CD14-positive monocyte (primary cell): ENCODE data around the gene BRMS1L. TPM values are rescaled to one million over a fixed set of nuclear protein-coding genes. Genes with fewer than 3 reads are reported as not detected.

Experiments
- DNase-seq, 3 donors: peaks; one replicate each; pipeline ENCODE4 v3.0.0-alpha.2; 2011 to 2022
- H2AFZ ChIP-seq: 2 replicates; pipeline ENCODE4 v1.6.0; 2012; ENCODE audit warnings: mild to moderate bottlenecking, low read depth, low read length, inconsistent platforms; ENCODE audit not compliant: insufficient read depth, poor library complexity, severe bottlenecking
- H3K27ac ChIP-seq, 2 donors: 1 replicate in 1 of 2; 2 replicates in 1 of 2; pipeline ENCODE4 v1.5.1; 2012 to 2013; ENCODE audit warnings: low read length in 2 of 2, control low read depth in 1 of 2, inconsistent platforms in 1 of 2, low read depth in 1 of 2, mild to moderate bottlenecking in 1 of 2
- H3K27me3 ChIP-seq, 2 donors: one replicate each; pipeline versions ENCODE4 v1.6.0 to v1.6.1; 2011 to 2013; ENCODE audit warnings: low read length in 2 of 2; ENCODE audit not compliant: control insufficient read depth in 2 of 2, insufficient read depth in 2 of 2
- H3K36me3 ChIP-seq, 2 donors: replicated peaks in 1 of 2; 1 replicate in 1 of 2; 2 replicates in 1 of 2; pipeline versions ENCODE4 v1.5.1 to v1.6.1; 2012 to 2013; ENCODE audit warnings: low read length in 2 of 2, control low read depth in 1 of 2, inconsistent platforms in 1 of 2, mild to moderate bottlenecking in 1 of 2; ENCODE audit not compliant: insufficient read depth in 2 of 2, control insufficient read depth in 1 of 2
- H3K4me1 ChIP-seq, 2 donors: 1 replicate in 1 of 2; 2 replicates in 1 of 2; pipeline versions ENCODE4 v1.5.1 to v1.6.1; 2012 to 2013; ENCODE audit warnings: low read length in 2 of 2, control low read depth in 1 of 2, inconsistent platforms in 1 of 2, mild to moderate bottlenecking in 1 of 2, moderate library complexity in 1 of 2; ENCODE audit not compliant: insufficient read depth in 2 of 2, control insufficient read depth in 1 of 2
- H3K4me2 ChIP-seq: replicated peaks from 2 replicates; pipeline ENCODE3; 2012; ENCODE audit warnings: low read length, moderate library complexity, mild to moderate bottlenecking; ENCODE audit not compliant: poor library complexity, severe bottlenecking; ENCODE audit errors: extremely low read depth
- H3K4me3 ChIP-seq, 3 experiments: fragments of 200-600 bp in 1 of 3; sonication (generic) in 1 of 3; replicated peaks in 1 of 3; 1 replicate in 2 of 3; 2 replicates in 1 of 3; pipeline ENCODE4 v1.5.1; 2011 to 2013; ENCODE audit warnings: low read length in 3 of 3, mild to moderate bottlenecking in 3 of 3, control low read depth in 2 of 3, low read depth in 2 of 3, inconsistent platforms in 1 of 3, moderate library complexity in 1 of 3
- H3K79me2 ChIP-seq: 2 replicates; pipeline ENCODE4 v1.6.0; 2012; ENCODE audit warnings: mild to moderate bottlenecking, control low read depth, inconsistent platforms, low read length, moderate library complexity; ENCODE audit not compliant: insufficient read depth
- H3K9ac ChIP-seq: 2 replicates; pipeline ENCODE4 v1.6.0; 2017; ENCODE audit warnings: low read length, mild to moderate bottlenecking; ENCODE audit not compliant: insufficient read depth, poor library complexity, severe bottlenecking
- H3K9me3 ChIP-seq, 2 donors: replicated peaks in 1 of 2; 1 replicate in 1 of 2; 2 replicates in 1 of 2; pipeline versions ENCODE4 v1.5.1 to v1.6.1; 2012 to 2013; ENCODE audit warnings: low read length in 2 of 2, control low read depth in 1 of 2; ENCODE audit not compliant: control insufficient read depth in 1 of 2, insufficient read depth in 1 of 2
- H4K20me1 ChIP-seq: 2 replicates; pipeline ENCODE4 v1.6.0; 2012; ENCODE audit warnings: mild to moderate bottlenecking, low read length, control low read depth, moderate library complexity; ENCODE audit not compliant: insufficient read depth
- H3K27ac Mint-ChIP-seq, 7 donors: one replicate each; pipeline ENCODE4 v1.8.0; 2020; ENCODE audit warnings: mild to moderate bottlenecking in 7 of 7, mixed read lengths in 7 of 7, moderate library complexity in 6 of 7, inconsistent platforms in 2 of 7
- H3K27me3 Mint-ChIP-seq, 3 donors: one replicate each; pipeline ENCODE4 v1.8.0; 2021 to 2022; ENCODE audit warnings: low read depth in 3 of 3, mild to moderate bottlenecking in 3 of 3, mixed read lengths in 3 of 3, moderate library complexity in 3 of 3, inconsistent platforms in 1 of 3
- H3K36me3 Mint-ChIP-seq, 2 donors: one replicate each; pipeline ENCODE4 v1.8.0; 2020; ENCODE audit warnings: mixed read lengths in 2 of 2, inconsistent platforms in 1 of 2, mild to moderate bottlenecking in 1 of 2
- H3K4me1 Mint-ChIP-seq: one replicate; pipeline ENCODE4 v1.8.0; 2020; ENCODE audit warnings: mild to moderate bottlenecking, mixed read lengths
- H3K4me3 Mint-ChIP-seq, 2 donors: one replicate each; pipeline ENCODE4 v1.8.0; 2020; ENCODE audit warnings: mild to moderate bottlenecking in 2 of 2, mixed read lengths in 2 of 2, moderate library complexity in 1 of 2
- H3K9me3 Mint-ChIP-seq, 7 donors: one replicate each; pipeline ENCODE4 v1.8.0; 2020 to 2022; ENCODE audit warnings: mixed read lengths in 7 of 7, mild to moderate bottlenecking in 6 of 7, moderate library complexity in 6 of 7, inconsistent platforms in 2 of 7
- WGBS: methylation state at CpG from one replicate; pipeline ENCODE4 v1.1.5; 2013; ENCODE audit warnings: missing lambda C conversion rate; ENCODE audit not compliant: insufficient coverage; 5-methylcytosine and 5-hydroxymethylcytosine counted together
- intact Hi-C, 2 donors: fragments of 100-400 bp; cut with micrococcal nuclease; formaldehyde crosslinking; loops; one replicate each; pipeline versions ENCODE4 v1.15.0 to v1.15.1; 2023
- polyA plus RNA-seq, 3 donors: library from polyadenylated mRNA; depleted of rRNA in 1 of 3; unstranded in 2 of 3; stranded (reverse) in 1 of 3; fragments of 300-500 nt in 2 of 3; fragments of >200 nt in 1 of 3; fragmentation: Illumina TruSeq in 2 of 3; gene quantifications; 1 replicate in 2 of 3; 2 replicates in 1 of 3; pipeline ENCODE4 v1.2.3, GENCODE V29; 2012 to 2021
- TF ChIP-seq, protein P1 (sequence below): fragments of 200-600 bp; IDR thresholded peaks from one replicate; pipeline ENCODE4 v1.8.0; 2022; ENCODE audit warnings: antibody characterized with exemption, mild to moderate bottlenecking

BRMS1L gene
- polyA plus RNA-seq, 3 donors = 0.86 to 2.1 (median 1.7) TPM

DNA sequence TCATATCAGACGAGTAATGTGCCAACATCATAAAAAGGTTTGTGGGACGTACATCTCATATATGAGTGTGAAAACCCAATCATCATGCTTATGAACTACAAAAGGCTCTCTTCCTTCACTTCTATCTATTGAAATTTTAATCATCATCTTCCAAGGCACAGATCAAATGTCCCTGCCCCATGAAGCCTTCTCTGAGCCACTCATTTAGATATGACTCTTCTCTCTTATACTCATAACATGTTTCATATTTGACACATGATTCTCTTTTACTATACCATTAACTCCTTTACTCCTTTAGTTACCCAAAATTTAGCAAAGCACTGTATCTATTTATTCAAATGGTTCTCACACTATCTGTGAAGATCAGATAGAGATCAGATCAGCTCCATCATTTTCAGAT is 39.3 kb upstream of the BRMS1L start:
- peaks cover 0 to 4% (median 0%) of the 10 kb centered on the region in 3 donors for H3K27me3 Mint-ChIP-seq
- peaks cover 2% of the 10 kb centered on the region for H3K4me1 Mint-ChIP-seq
- H3K79me2 ChIP-seq = no peaks in the 10 kb centered on the region

DNA sequence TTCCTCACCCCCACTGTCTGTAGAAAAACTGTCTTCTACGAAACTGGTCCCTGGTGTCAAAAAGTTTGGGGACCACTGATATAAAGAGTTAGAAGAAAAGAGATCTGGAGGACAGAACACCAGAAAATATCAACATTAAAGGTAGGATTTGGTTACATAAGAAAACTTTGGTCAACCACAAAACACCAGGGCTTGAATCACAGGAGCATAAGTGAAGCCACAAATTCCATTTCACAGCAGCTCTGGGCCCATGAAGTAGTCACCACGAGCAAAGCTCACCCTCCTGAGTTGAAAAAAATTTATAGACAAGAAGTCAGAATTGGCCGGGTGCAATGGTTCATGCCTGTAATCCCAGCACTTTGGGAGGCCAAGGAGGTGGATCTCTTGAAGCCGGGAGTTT is 36.5 kb upstream of the BRMS1L start:
- no peaks in the 10 kb centered on the region for H3K4me1 ChIP-seq
- no peak overlapping the region for H3K27ac Mint-ChIP-seq
- peaks cover 0 to 2% (median 0%) of the 10 kb centered on the region in 3 donors for H3K27me3 Mint-ChIP-seq
- H3K9me3 ChIP-seq = no peaks in the 10 kb centered on the region
- DNase-seq = no peak
- intact Hi-C loops = no loop called here
- H3K4me3 Mint-ChIP-seq = no peak overlapping the region
- 80% methylated on average over 1 of the region's 4 CpGs for WGBS
- H3K9ac ChIP-seq = no peak overlapping the region
- H3K9me3 Mint-ChIP-seq = peaks cover 0 to 5% (median 0%) of the 10 kb centered on the region in 7 donors
- no peaks in the 10 kb centered on the region for H3K79me2 ChIP-seq
- H3K4me2 ChIP-seq = no peak overlapping the region
- H3K4me3 ChIP-seq = no peak overlapping the region
- no peaks in the 10 kb centered on the region for H3K4me1 Mint-ChIP-seq
- no peaks in the 10 kb centered on the region for H3K27me3 ChIP-seq
- H3K36me3 Mint-ChIP-seq = peaks cover 0 to 2% of the 10 kb centered on the region in 2 donors
- no peak overlapping the region for H3K27ac ChIP-seq
- H4K20me1 ChIP-seq = peaks cover under 1% of the 10 kb centered on the region
- TF ChIP-seq, protein P1, sequence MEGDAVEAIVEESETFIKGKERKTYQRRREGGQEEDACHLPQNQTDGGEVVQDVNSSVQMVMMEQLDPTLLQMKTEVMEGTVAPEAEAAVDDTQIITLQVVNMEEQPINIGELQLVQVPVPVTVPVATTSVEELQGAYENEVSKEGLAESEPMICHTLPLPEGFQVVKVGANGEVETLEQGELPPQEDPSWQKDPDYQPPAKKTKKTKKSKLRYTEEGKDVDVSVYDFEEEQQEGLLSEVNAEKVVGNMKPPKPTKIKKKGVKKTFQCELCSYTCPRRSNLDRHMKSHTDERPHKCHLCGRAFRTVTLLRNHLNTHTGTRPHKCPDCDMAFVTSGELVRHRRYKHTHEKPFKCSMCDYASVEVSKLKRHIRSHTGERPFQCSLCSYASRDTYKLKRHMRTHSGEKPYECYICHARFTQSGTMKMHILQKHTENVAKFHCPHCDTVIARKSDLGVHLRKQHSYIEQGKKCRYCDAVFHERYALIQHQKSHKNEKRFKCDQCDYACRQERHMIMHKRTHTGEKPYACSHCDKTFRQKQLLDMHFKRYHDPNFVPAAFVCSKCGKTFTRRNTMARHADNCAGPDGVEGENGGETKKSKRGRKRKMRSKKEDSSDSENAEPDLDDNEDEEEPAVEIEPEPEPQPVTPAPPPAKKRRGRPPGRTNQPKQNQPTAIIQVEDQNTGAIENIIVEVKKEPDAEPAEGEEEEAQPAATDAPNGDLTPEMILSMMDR = no peak
- H3K36me3 ChIP-seq = no peaks in the 10 kb centered on the region
- no peak overlapping the region for H2AFZ ChIP-seq

More for the DNA sequence above, 39.3 kb upstream of the BRMS1L start:
- TF ChIP-seq, protein P1 = no peak
- DNase-seq = no peak
- H3K27me3 ChIP-seq = no peaks in the 10 kb centered on the region
- Mint-ChIP-seq H3K9me3 (peaks cover 0 to 7% (median 0%) of the 10 kb centered on the region in 7 donors), H3K36me3 (peaks cover 0 to 4% of the 10 kb centered on the region in 2 donors), H3K4me3 (no peak overlapping the region), H3K27ac (no peak overlapping the region)
- H3K4me1 ChIP-seq = no peaks in the 10 kb centered on the region
- H3K36me3 ChIP-seq = no peaks in the 10 kb centered on the region
- no peak overlapping the region for H3K4me3 ChIP-seq
- intact Hi-C loops = no loop called here
- WGBS = 100% methylated on average over 2 of the region's 2 CpGs
- H2AFZ ChIP-seq = no peak overlapping the region
- H3K27ac ChIP-seq = no peak overlapping the region
- no peak overlapping the region for H3K4me2 ChIP-seq
- H4K20me1 ChIP-seq = peaks cover 6% of the 10 kb centered on the region
- peaks cover 0 to 6% of the 10 kb centered on the region in 2 donors for H3K9me3 ChIP-seq
- no peak overlapping the region for H3K9ac ChIP-seq
